PC-9 (cell line): ENCODE results near the gene PGGHG. TPM values are rescaled to one million over a fixed set of nuclear protein-coding genes. Genes with fewer than 3 reads are reported as not detected.

Experiments
- BruUV-seq: library from RNA; stranded (reverse); fragments of 400-500 nt; replicated peaks from 2 replicates; lab custom pipeline; 2021; lab: Mats Ljungman, UMichigan
- CTCF ChIA-PET: fragments of 300-600 bp; sonication (Branson Sonifier 250); formaldehyde crosslinking; loops from one replicate; lab custom pipeline; 2022; ENCODE audit warnings: antibody characterized with exemption; lab: Charles Lee
- POLR2A ChIA-PET: fragments of 300-600 bp; sonication (Branson Sonifier 250); formaldehyde crosslinking; loops from one replicate; lab custom pipeline; 2022; ENCODE audit warnings: antibody characterized with exemption; ENCODE audit not compliant: unreplicated experiment; lab: Charles Lee
- DNase-seq, 2 experiments: peaks; one replicate each; pipeline versions ENCODE4 v3.0.0 to v3.0.0-alpha.2; 2015 to 2022; ENCODE audit warnings: mixed read lengths in 1 of 2
- H2AFZ ChIP-seq: fragments of 200-600 bp; sonication (generic); 2 replicates; pipeline ENCODE4 v1.8.1; 2017; ENCODE audit warnings: antibody characterized with exemption
- H3F3A ChIP-seq: fragments of 200-600 bp; sonication (generic); 2 replicates; pipeline ENCODE4 v1.8.1; 2017; ENCODE audit warnings: antibody characterized with exemption, mild to moderate bottlenecking, low read depth; ENCODE audit not compliant: insufficient read depth
- H3K27ac ChIP-seq: fragments of 200-600 bp; sonication (generic); 2 replicates; pipeline ENCODE4 v1.6.1; 2016; ENCODE audit warnings: mixed run types
- H3K27me3 ChIP-seq: fragments of 200-600 bp; sonication (generic); 2 replicates; pipeline ENCODE4 v1.6.1; 2016; ENCODE audit warnings: low read depth, mixed run types; ENCODE audit not compliant: insufficient read depth
- H3K36me3 ChIP-seq: fragments of 200-600 bp; sonication (generic); 2 replicates; pipeline ENCODE4 v1.6.1; 2016; ENCODE audit warnings: low read depth, mixed run types
- H3K4me1 ChIP-seq: fragments of 200-600 bp; sonication (generic); replicated peaks from 2 replicates; pipeline ENCODE4 v1.6.1; 2016; ENCODE audit warnings: mixed run types; ENCODE audit not compliant: insufficient read depth
- H3K4me2 ChIP-seq: fragments of 200-600 bp; sonication (generic); 2 replicates; pipeline ENCODE4 v1.6.1; 2017; ENCODE audit warnings: mixed run types
- H3K4me3 ChIP-seq: fragments of 200-600 bp; sonication (generic); 2 replicates; pipeline ENCODE4 v1.6.1; 2016; ENCODE audit warnings: mixed run types
- H3K79me2 ChIP-seq: fragments of 200-600 bp; sonication (generic); 2 replicates; pipeline ENCODE4 v1.6.1; 2017; ENCODE audit warnings: low read depth, mixed run types
- H3K9me2 ChIP-seq: fragments of 200-600 bp; sonication (generic); 2 replicates; pipeline ENCODE4 v1.8.1; 2017; ENCODE audit warnings: mild to moderate bottlenecking; ENCODE audit not compliant: insufficient read depth
- H3K9me3 ChIP-seq: fragments of 200-600 bp; sonication (generic); 2 replicates; pipeline ENCODE4 v1.8.1; 2016; ENCODE audit warnings: low read depth; ENCODE audit not compliant: insufficient read depth
- H4K20me1 ChIP-seq: fragments of 200-600 bp; sonication (generic); 2 replicates; pipeline ENCODE4 v1.8.1; 2017; ENCODE audit not compliant: insufficient read depth
- CTCF ChIP-seq: fragments of 200-600 bp; sonication (generic); conservative IDR thresholded peaks from 2 replicates; pipeline ENCODE4 v1.6.1; 2017; ENCODE audit warnings: mixed run types, antibody characterized with exemption, mild to moderate bottlenecking, moderate library complexity
- EZH2 ChIP-seq: fragments of 200-600 bp; sonication (generic); IDR thresholded peaks from 2 replicates; pipeline ENCODE4 v1.8.0; 2017; ENCODE audit warnings: antibody characterized with exemption, low read depth
- intact Hi-C: fragments of 100-400 bp; cut with micrococcal nuclease; formaldehyde crosslinking; loops from one replicate; pipeline ENCODE4 v1.10.0; 2022; ENCODE audit not compliant: unreplicated experiment
- total RNA-seq: library from RNA; stranded (reverse); gene quantifications from 2 replicates; pipeline ENCODE4 v1.2.3, GENCODE V29; 2021

The PGGHG gene
- total RNA-seq, 1 experiment from 2014 or later = 68.6 TPM

DNA sequence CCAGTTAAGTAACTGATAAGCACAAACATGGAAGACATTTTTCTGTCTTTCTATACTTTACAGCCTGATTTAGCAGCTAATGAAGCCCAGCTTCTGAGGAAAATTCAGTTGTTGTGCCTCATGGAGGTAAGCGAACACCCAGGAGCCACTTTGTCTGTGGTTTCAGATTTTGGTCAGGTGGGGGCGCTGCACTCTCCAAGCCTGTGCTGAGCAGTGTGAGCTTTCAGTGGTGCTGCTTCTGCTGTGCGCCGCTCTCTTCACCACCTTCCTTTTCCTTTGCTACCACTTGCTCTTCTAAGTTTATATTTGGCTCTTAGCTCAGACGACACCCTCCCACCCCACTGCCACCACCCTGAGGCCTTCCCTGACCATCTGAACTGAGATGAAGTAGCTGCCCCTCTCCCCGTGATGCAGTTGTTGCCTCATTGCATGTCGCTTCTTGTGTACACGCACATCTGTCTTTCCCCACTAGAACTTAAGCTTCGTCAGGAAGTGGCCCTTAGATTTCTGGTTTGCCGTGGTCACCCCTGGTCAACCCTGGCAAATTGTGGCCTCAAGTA is 38.1 kb upstream of the PGGHG start:
- no peak overlapping the region for H3K4me2 ChIP-seq
- H3K27ac ChIP-seq = no peak overlapping the region
- intact Hi-C loops = no loop called here
- peak in 1 of 2 experiments; percentile 51 for DNase-seq
- CTCF ChIA-PET = interaction anchor here (1.0 kb wide), 1 partner anchor 113 kb away, joined by 4 read pairs; no protein-coding TSS in a partner anchor
- H4K20me1 ChIP-seq = no peaks in the 10 kb centered on the region
- H3K4me1 ChIP-seq = no peaks in the 10 kb centered on the region
- TF ChIP-seq EZH2 = no peak
- TF ChIP-seq CTCF = peak; percentile 67
- no peaks in the 10 kb centered on the region for H3K27me3 ChIP-seq
- no TSS peak for BruUV-seq
- H3K9me3 ChIP-seq = no peaks in the 10 kb centered on the region
- H2AFZ ChIP-seq = no peak overlapping the region
- H3K4me3 ChIP-seq = no peak overlapping the region
- no peaks in the 10 kb centered on the region for H3K9me2 ChIP-seq
- no peaks in the 10 kb centered on the region for H3K79me2 ChIP-seq
- H3F3A ChIP-seq = 0 out of 2 replicates have a peak, but pooled peaks cover 11% of the 10 kb centered on the region
- H3K36me3 ChIP-seq = no peaks in the 10 kb centered on the region
- POLR2A ChIA-PET = interaction anchor here (0.5 to 0.6 kb wide), 3 partner anchors 13 to 110 kb away, joined by 10 to 15 read pairs (median 11); no protein-coding TSS in a partner anchor

- BruUV-seq = no TSS peak
- intact Hi-C loops = no loop called here
- Histone ChIP-seq H4K20me1 (no peaks in the 10 kb centered on the region), H3K4me1 (no peaks in the 10 kb centered on the region), H3K9me2 (no peaks in the 10 kb centered on the region), H3K9me3 (no peaks in the 10 kb centered on the region), H3K27ac (no peak overlapping the region), H3F3A (0 out of 2 replicates have a peak, but pooled peaks cover 10% of the 10 kb centered on the region), H3K4me3 (no peak overlapping the region), H3K4me2 (no peak overlapping the region), H3K36me3 (no peaks in the 10 kb centered on the region), H3K79me2 (no peaks in the 10 kb centered on the region), H2AFZ (no peak overlapping the region), H3K27me3 (no peaks in the 10 kb centered on the region)
- no peak for DNase-seq
- ChIA-PET CTCF (no interaction called here), POLR2A (interaction anchor here (0.7 kb wide), 1 partner anchor 45 kb away, joined by 4 read pairs; the partner anchor contains the start of gene BET1L)
- TF ChIP-seq CTCF (no peak), EZH2 (no peak)
Observed at GRCh38 chr11:251550-251949, 37.4 kb upstream of the PGGHG start.

GRCh38 chr11:252666-253065 is 36.3 kb upstream of the PGGHG start:
- H2AFZ ChIP-seq = no peak overlapping the region
- 0 out of 2 replicates have a peak, but pooled peaks cover 5% of the 10 kb centered on the region for H3F3A ChIP-seq
- ChIA-PET POLR2A (interaction anchor here (0.5 kb wide), 1 partner anchor 50 kb away, joined by 3 read pairs; no protein-coding TSS in a partner anchor), CTCF (interaction anchor here (0.5 kb wide), 1 partner anchor 86 kb away, joined by 10 read pairs; no protein-coding TSS in a partner anchor)
- H3K9me3 ChIP-seq = no peaks in the 10 kb centered on the region
- TF ChIP-seq EZH2 (no peak), CTCF (no peak)
- intact Hi-C loops = no loop called here
- no peaks in the 10 kb centered on the region for H3K9me2 ChIP-seq
- H4K20me1 ChIP-seq = no peaks in the 10 kb centered on the region
- no peak overlapping the region for H3K27ac ChIP-seq
- H3K36me3 ChIP-seq = no peaks in the 10 kb centered on the region
- DNase-seq = no peak
- H3K4me2 ChIP-seq = no peak overlapping the region
- H3K4me3 ChIP-seq = no peak overlapping the region
- H3K79me2 ChIP-seq = no peaks in the 10 kb centered on the region
- no peaks in the 10 kb centered on the region for H3K27me3 ChIP-seq
- no peaks in the 10 kb centered on the region for H3K4me1 ChIP-seq
- BruUV-seq = TSS peak; percentile 28
